HG02973 (cell line): ENCODE measurements around the gene ZCRB1.
A peak's percentile ranks its signal among the peaks of the same experiment; 100 is the strongest.
"Not testable (repeated sequence)": the region's sequence is repeated elsewhere in the genome, so short reads cannot be mapped to it uniquely, and the experiment has no call there.

Source experiments
- ATAC-seq: cut with Tn5 transposase; IDR thresholded peaks from one replicate; pipeline ENCODE4 v1.9.1; 2021; ENCODE audit warnings: moderate library complexity; ENCODE audit not compliant: unreplicated experiment

The ZCRB1 gene, protein sequence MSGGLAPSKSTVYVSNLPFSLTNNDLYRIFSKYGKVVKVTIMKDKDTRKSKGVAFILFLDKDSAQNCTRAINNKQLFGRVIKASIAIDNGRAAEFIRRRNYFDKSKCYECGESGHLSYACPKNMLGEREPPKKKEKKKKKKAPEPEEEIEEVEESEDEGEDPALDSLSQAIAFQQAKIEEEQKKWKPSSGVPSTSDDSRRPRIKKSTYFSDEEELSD

DNA sequence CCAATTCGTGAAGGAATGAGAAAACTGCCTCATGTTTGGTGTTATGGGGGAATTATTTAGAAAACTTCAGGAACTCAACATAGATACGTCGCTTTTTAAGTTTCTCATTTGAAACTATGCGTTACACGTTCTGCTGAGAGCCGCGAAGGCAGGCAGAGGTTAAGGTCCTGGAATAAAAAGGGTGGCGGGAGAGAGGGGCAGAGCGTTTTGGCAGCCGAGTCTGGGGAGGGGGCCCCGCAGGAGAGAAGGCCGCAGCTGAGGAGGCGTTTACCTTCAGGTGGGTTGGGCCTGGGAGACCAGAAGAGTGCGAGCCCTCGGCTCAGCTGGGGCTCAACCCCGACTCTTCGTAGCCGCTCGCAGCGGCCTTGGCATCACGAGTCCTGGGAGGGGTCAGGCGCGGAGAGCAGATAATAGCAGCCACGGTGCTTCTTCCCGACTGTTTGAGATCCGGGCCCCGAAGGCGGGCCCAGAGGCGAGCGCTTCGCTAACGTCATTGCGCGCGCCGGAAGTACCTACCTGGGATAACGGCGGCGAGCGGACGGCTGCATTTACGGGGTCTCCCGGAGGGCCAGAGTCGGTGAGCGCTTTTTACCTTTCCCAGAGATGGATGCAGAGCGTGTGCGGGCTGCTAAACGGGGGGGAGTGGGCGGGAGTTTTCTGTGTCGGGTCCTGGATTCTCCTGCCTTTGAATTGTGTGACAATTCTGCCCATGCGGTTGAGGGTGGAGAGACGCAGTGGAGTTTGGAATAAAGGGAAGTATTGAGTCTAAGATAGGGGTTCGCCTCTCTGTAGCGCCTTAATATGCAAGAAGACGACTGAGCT is at the start of gene ZCRB1, which contains the start of gene PPHLN1:
TSS of gene ZCRB1 (minus strand) at position 442 of the 822 bp plus-strand sequence. CDS start 1,992 bp downstream, outside the sequence.
TSS of gene PPHLN1 (plus strand) at position 515 of the 822 bp plus-strand sequence. CDS start 9,736 bp downstream, outside the sequence.
- peak; percentile 89 for ATAC-seq

- no peak for ATAC-seq
Measured at GRCh38 chr12:42373669-42374068, 47.8 kb upstream of the ZCRB1 start.

DNA sequence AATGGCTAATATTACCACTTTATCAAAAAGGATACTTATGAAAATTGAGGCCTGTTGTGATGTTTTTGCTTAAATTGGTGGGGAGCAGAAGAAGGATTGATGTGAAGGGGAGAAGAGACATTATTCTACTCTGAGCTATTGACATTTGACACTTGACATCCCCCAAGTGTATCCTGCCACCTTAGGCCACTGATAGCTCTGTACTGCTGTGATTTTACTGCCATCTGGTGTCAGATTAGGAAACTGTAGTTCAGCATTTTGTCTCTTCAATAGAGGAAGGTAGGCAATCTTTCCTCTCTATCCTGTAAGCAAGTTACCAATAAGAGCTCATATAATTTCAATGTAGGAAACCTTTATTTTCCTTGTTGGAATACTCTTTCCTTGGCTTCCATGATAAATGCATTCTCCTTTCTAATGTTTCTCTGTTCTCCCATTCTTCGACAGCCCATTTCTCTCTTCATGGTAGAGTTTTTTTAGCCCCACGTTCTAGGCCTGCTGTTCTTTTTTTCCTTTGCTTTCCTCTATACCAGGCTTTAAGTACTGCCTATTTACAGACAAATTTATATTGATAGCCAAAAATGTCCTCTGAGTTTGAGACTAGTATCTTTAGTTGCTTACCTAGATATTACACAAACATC is 46.4 kb upstream of the ZCRB1 start:
- ATAC-seq, result peak; percentile 81

GRCh38 chr12:42370013-42370412 is 44.1 kb upstream of the ZCRB1 start:
- ATAC-seq, result no peak

- no peak for ATAC-seq
Measured at GRCh38 chr12:42365486-42365885, 39.6 kb upstream of the ZCRB1 start.

GRCh38 chr12:42364692-42365091 is 38.8 kb upstream of the ZCRB1 start:
- no peak for ATAC-seq

- ATAC-seq, result no peak
Measured at GRCh38 chr12:42362647-42363260, 36.9 kb upstream of the ZCRB1 start.

DNA sequence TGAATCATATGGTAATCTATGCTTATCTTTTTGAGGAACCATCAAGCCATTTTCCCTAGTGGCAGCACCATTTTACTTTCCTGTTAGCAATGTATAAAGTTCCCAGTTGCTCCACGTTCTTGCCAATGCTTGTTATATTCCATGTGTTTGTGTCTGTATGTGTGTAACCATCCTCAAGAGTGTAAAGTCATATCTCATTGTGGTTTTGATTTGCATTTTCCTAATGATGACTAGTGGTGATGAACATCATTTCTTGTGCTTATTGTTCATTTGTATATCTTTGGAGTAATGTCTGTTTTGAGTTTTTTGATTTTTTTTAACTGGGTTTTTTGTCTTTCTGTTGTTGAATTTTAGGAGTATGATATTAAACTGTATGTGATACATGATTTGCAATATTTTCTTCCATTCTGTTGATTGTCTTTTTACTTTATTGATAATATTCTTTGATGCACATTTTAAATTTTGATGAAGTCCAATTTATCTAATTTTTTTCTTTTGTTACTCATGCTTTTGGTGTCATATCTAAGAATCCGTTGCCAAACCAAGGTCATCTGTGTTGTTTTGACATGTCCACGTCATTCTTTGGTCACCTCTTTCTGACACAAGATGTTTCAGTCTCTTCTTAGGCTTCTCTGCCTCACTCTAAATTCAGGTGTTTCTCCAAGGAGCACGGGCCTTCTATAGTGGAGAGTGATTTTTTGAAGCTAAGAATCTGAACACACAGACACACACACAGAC is 36.2 kb upstream of the ZCRB1 start:
- ATAC-seq, result no peak

GRCh38 chr12:42360747-42361403 is 35.0 kb upstream of the ZCRB1 start:
- ATAC-seq, result peak; percentile 75

GRCh38 chr12:42356344-42356743 is 30.4 kb upstream of the ZCRB1 start:
- no peak for ATAC-seq

DNA sequence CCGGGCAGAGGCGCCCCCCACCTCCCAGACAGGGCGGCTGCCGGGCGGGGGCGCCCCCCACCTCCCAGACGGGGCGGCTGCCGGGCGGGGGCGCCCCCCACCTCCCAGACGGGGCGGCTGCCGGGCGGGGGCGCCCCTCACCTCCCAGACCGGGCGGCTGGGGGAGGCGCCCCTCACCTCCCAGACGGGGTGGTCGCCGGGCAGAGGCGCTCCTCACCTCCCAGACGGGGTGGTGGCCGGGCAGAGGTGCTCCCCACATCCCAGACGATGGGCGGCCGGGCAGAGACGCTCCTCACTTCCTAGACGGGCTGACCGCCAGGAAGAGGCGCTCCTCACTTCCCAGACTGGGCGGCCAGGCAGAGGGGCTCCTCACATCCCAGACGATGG is 24.1 kb upstream of the ZCRB1 start:
- not testable (repeated sequence) for ATAC-seq

DNA sequence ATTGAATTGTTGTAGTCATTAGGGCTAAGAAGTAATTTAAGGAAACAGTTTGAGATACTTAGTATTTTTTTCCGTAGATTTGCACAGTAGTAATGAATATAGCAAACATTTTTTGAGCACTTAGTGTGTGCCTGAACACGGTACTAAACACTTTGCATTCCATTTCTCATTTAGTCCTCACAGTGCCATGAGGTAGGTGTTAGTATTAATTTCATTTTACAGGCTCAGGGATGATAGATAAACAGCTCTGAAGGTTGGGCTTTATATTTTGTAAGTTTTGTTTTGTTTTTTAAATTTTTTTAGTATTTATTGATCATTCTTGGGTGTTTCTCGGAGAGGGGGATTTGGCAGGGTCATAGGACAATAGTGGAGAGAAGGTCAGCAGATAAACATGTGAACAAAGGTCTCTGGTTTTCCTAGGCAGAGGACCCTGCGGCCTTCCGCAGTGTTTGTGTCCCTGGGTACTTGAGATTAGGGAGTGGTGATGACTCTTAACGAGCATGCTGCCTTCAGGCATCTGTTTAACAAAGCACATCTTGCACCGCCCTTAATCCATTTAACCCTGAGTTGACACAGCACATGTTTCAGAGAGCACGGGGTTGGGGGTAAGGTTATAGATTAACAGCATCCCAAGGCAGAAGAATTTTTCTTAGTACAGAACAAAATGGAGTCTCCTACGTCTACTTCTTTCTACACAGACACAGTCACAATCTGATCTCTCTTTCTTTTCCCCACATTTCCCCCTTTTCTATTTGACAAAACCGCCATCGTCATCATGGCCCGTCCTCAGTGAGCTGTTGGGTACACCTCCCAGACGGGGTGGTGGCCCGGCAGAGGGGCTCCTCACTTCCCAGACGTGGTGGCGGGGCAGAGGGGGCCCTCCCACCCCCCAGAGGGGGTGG is 23.5 kb upstream of the ZCRB1 start:
- ATAC-seq, result not testable (repeated sequence)

GRCh38 chr12:42346403-42347002 is 20.6 kb upstream of the ZCRB1 start:
- ATAC-seq, result no peak

DNA sequence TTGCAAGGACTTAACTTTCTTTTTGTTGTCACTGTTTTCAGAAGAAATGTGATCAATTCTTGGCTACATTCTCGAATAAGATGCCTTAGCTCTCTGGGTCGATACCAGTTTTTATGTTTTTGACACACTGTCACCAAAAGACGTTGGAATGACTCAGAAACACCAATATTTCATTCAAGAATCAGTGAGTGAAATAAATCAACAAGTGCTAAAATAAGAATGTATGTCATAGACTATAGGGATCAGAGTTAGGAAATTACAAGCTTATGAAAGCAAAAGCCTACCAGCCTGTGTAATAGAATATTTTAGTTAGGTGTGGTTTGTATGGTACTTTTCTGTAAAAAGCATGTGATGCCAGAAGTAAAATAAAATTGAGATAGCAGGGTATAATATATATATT is 17.8 kb upstream of the ZCRB1 start:
- ATAC-seq, result no peak

- no peak for ATAC-seq
Measured at GRCh38 chr12:42342028-42342427, 16.1 kb upstream of the ZCRB1 start.

GRCh38 chr12:42338280-42338679 is 12.4 kb upstream of the ZCRB1 start:
- no peak for ATAC-seq

DNA sequence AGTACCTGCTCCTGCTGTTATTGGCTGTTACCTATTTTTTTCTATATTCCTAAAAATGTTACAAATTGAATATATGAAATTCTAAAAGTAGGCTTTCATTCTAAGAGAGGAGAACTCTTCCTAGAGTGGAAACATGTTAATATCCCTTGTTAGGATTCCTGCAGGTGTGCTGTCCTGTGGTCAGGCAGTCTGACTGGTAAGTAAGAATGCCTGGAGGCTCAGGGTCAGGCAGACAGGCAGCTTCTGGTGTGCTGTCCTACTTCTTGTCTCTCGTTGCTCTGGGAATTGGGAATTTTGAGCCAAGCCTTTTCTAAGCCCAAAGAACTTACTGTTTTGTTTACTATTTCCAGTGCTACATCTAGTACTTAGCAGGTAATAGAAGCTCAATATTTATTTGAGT is 10.4 kb upstream of the ZCRB1 start:
- ATAC-seq, result no peak
